NCI-H2171 (cell line): ENCODE results near the gene CACNB2.
"Not testable (repeated sequence)": the region's sequence is repeated elsewhere in the genome, so short reads cannot be mapped to it uniquely, and the experiment has no call there.

Source experiments
- DNase-seq: peaks from one replicate; lab custom pipeline; 2025; lab: John Stamatoyannopoulos, UW

The CACNB2 gene

DNA sequence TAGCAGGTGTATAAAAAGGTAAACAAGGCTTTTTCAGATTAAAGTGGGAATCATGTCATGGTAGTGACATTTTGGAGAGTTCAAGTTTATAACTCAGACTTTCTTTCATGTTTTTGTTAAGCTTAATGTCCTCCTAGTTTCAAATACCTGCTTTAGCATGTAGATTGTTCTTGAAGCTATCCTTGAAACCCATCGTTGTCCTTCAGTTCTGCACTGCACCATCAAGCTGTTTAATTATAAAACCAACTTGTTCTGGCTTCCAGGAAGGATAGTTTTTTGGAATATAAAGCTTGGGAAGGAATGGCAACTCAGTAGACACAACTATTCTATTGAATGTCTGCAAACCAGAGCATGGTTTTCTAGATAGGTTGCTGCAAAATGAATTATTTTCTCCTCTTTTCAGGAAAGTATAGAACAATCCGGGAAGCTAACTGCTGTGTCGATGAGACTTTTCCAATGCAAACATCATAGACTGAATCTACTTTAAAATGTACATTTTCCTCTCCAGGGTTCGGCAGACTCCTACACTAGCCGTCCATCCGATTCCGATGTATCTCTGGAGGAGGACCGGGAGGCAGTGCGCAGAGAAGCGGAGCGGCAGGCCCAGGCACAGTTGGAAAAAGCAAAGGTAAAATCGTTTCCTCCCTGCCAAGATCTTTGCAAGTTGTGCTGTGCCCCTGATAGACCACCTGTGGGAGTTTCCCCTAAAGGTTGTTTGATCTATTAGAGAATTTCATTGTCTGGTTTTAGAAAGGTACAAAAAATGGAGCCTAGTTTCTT lies 261.4 kb downstream of the CACNB2 start:
- DNase-seq: no peak

GRCh38 chr10:18402853-18403252 lies 262.6 kb downstream of the CACNB2 start:
- DNase-seq: no peak

GRCh38 chr10:18404530-18404929 lies 264.3 kb downstream of the CACNB2 start:
- DNase-seq: no peak

DNA sequence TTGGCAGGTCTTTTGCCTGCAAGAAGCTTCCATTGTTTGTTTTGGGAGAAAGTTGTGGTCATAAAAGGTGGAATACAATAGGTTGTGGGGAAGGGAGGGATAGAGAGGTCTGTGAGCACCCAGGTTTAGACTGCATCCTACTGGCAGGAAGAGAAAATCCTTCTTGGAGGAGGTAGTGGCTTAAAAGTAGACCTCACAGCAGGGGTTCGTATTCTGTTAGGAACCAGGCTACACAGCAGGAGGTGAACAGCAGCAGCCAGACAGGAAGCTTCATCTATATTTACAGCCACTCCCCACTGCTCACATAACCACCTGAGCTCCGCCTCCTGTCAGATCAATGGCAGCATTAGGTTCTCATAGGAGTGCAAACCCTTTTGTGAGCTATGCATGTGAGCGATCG lies 265.9 kb downstream of the CACNB2 start:
- DNase-seq: no peak

- DNase-seq: no peak
Measured at GRCh38 chr10:18409599-18410397, 269.6 kb downstream of the CACNB2 start.

DNA sequence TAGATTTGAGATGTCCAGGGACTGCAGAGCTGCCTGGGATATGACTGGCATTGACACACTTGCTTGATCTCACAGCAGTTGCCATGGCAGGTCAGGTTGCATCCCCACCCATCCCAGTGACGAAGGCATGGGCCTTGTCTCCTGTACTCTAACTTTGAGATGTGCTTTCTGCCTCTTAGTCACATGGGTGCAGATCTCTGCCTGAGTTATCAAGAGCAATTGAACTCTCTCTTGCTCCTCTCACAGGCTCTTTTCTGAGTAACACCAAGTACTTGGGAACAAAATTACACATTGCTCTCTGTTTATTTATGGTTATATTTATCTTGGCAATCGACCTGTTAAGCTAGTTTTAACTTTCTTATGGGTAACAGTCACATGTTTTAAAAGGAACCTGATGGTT lies 273.8 kb downstream of the CACNB2 start:
- DNase-seq: no peak

DNA sequence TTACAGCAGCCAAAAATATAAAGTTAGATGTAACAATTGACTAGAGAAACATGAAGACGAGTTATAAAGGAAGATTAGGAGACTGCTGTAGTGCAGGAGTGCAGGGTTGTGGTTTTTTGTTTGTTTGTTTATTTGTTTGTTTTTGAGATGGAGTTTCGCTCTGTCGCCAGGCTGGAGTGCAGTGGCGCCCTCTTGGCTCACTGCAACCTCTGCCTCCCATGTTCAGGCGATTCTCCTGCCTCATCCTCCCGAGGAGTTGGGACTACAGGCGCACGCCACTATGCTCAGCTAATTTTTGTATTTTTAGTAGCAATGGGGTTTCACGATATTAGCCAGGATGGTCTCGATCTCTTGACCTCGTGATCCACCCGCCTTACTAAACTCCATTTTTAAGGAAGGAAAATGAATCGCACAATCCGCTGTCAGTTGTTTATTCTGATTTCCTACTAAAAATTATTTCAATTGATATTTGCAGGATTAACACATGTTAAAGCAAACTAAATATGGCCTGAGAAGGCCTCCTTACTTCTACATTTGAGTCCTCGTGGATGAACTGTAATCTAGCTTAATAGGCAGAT lies 277.8 kb downstream of the CACNB2 start:
- no peak for DNase-seq

DNA sequence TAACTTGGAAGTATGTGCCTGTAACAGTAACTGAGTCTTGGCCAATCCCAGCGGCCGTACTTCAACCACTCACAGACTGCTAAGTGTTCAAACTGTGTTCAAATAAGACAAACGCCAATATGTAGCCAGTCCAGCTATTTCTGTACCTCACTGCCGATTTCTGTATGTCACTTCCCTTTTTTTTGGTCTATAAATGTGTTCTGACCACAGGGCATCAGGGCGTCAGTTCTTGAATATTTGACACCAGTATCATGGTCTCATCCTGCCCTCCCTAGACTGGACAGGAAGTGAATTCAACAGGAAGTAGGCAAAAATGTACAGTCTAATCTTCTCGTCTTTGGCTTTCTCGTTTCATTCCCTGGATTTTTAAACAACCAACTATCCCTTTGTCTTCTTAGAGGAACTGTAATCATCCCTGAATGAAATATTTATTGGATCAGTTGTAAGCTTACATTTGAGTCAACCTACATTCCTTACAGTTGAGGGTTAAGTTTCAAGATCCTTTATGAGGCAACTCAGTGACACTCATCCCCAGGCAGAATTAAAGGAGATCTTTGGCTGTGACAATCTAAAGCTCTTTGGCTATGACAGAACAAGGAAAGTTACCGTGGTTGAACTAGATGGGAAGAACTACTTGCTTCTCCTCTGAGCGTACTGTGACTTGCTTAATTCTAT lies 278.5 kb downstream of the CACNB2 start:
- DNase-seq: no peak

GRCh38 chr10:18419945-18420344 lies 279.7 kb downstream of the CACNB2 start:
- DNase-seq: no peak

- DNase-seq: no peak
Measured at GRCh38 chr10:18421726-18422293, 281.6 kb downstream of the CACNB2 start.

DNA sequence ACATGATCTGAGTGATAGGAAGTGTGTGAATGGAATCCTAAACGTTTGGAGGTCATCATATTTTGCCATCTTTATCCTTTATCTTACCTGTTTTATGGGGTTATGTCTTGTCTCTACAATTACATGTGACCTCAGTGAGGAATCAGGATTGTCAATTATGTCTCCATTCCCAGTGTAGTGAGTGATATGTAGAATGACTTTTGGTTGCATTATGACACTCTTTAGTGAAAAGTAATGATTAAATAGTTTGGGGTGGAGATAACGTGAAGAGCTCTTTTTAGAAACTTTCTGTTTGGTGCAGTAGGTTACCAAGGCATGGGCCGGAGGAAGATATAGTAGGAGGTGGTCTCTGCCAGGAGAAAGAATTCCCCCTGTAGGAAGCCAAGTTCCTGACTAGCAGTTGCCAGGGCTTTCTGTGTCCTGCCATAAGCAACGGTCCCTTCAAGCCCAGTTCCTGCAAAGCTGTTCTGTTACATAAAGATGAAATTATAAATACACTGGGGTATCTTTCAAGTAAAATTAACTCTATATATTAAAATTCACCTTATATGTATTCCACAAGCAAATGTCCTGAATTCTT lies 282.9 kb downstream of the CACNB2 start:
- DNase-seq: no peak

DNA sequence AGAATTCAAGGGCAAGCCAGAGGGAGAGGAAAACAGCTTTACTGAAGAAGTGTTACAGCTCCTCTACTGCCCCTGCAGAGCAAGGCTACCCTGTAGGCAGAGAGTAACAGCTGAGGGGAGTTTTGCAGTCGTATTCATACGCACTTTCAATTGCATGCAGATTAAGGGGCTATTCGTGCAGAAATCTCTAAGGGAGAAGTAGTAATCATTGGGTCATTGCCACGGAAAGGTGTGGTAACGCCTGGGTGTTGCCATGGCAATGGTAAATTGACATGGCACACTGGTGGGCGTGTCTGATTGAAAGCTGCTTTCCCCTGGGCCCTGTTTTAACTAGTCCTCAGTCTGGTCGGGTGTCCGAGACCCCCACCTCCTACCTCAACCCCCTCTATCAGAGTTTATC lies 284.0 kb downstream of the CACNB2 start:
- no peak for DNase-seq

DNA sequence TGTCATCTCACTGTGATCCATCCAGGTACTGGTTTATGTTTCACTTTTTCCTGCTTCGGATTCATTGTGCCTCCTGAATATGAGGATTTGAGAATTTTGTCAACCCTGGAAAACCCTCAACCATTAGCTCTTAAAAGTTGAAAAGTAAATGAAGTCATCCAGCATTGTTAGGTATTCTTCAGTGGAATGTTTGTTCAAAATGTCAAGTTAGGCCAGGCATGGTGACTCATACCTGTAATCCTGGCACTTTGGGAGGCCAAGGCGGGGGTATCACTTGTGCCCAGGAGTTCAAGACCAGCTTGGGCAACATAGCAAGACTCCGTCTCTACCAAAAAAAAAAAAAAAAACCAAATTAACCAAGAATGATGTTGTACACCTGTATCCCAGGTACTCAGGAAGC lies 289.1 kb downstream of the CACNB2 start:
- DNase-seq: no peak

DNA sequence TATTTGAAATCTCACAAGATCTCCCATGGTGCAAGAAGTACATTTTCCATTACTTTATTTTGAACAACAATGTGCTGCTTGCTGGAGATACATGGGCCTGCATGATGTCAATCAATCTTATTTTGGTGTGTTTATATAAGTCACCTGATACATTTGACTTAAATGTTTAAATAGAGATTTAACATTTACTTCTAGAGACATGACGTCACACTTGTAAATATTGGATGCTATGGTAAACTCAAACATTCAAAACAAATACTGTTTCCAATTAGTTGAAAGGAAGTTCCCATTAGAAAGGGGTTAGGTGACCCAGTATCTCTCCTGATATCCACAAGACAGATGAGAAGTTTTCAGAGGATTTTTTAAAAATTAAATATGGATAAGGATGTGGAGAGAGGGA lies 296.7 kb downstream of the CACNB2 start:
- no peak for DNase-seq

GRCh38 chr10:18437486-18437885 lies 297.3 kb downstream of the CACNB2 start:
- no peak for DNase-seq

GRCh38 chr10:18438361-18439126 lies 298.3 kb downstream of the CACNB2 start:
- peak; percentile 34 for DNase-seq

DNA sequence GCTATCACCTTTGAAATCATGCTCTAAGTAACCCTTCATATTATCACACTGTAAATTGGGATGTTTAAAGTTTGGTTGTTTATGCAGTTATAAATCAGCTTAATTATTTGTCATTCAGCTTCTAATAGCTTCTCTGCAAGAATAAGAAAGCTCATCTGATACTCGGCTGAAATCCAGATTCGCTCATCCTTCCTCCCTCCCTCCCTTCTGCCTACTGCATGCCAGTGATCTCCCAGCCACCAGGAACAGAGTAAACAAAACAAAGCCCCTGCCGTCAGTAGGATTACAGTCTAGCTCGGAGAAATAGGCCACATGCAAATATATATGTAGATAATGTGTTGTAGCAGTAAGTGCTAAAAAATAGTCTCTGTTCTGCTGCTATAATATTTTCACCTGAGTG lies 299.4 kb downstream of the CACNB2 start:
- no peak for DNase-seq

DNA sequence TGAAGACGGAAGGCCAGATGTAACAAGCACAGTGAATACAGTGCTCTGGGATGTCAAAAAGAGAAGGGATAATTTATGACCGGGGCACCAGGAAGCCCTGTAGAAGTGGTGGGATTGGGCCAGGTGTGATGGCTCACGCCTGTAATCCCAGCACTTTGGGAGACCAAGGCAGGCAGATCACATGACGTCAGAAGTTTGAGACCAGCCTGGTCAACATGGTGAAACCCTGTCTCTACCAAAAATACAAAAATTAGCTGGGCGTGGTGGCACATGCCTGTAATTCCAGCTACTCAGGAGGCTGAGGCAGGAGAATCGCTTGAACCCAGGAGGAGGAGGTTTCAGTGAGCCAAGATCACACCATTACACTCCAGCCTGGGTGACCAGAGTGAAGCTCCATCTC lies 305.4 kb downstream of the CACNB2 start:
- not testable (repeated sequence) for DNase-seq

GRCh38 chr10:18446205-18446604 lies 306.0 kb downstream of the CACNB2 start:
- DNase-seq: no peak

GRCh38 chr10:18449611-18450026 lies 309.4 kb downstream of the CACNB2 start:
- no peak for DNase-seq

DNA sequence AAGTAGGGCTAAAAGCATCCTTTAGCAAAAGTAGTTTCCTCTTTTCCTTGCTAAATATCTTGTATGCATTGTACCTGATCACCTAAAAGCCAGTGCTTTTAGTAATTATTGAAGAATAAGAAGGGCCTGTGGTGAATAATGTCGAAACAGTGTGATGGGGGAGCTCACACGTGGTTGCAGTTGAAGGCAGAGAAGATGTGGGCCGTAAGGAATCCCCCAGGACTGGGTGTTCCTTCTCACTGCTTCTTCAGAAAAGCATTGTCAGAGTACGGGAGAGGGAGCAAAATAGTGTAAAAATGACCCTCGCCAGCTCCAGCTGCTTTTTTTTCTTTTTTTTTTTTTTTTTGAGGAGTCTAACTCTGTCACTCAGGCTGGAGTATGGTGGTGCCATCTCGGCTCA lies 310.1 kb downstream of the CACNB2 start:
- no peak for DNase-seq
